Activated CD4-positive, alpha-beta memory T cell treated with anti-CD3 and anti-CD28 coated beads, Interleukin-2, amount 10 ng/mL, durations not matched to agents 7 days and 5 days (primary cell): ENCODE results near the gene ASPG. TPM values are rescaled to one million over a fixed set of nuclear protein-coding genes. Genes with fewer than 3 reads are reported as not detected.
"Not testable (repeated sequence)": the region's sequence is repeated elsewhere in the genome, so short reads cannot be mapped to it uniquely, and the experiment has no call there.

Source experiments
- CTCF ChIA-PET: fragments of 350-600 bp; sonication (Branson Sonifier 250); formaldehyde crosslinking; loops from one replicate; lab custom pipeline; 2021; ENCODE audit warnings: antibody characterized with exemption, inconsistent platforms; lab: Charles Lee
- POLR2A ChIA-PET: fragments of 350-600 bp; sonication (Branson Sonifier 250); formaldehyde crosslinking; loops from one replicate; lab custom pipeline; 2021; ENCODE audit warnings: antibody characterized with exemption; lab: Charles Lee
- DNase-seq: peaks from one replicate; pipeline ENCODE4 v3.0.0-alpha.2; 2020
- H3K27ac Mint-ChIP-seq: one replicate; pipeline ENCODE4 v1.8.0; 2021; ENCODE audit warnings: mild to moderate bottlenecking, mixed read lengths
- H3K27me3 Mint-ChIP-seq: one replicate; pipeline ENCODE4 v1.8.0; 2021; ENCODE audit warnings: mixed read lengths
- H3K36me3 Mint-ChIP-seq: one replicate; pipeline ENCODE4 v1.8.0; 2021; ENCODE audit warnings: low read depth, mixed read lengths
- H3K4me1 Mint-ChIP-seq: one replicate; pipeline ENCODE4 v1.8.0; 2021; ENCODE audit warnings: mixed read lengths
- H3K4me3 Mint-ChIP-seq: one replicate; pipeline ENCODE4 v1.8.0; 2021; ENCODE audit warnings: mild to moderate bottlenecking, mixed read lengths
- H3K9me3 Mint-ChIP-seq: one replicate; pipeline ENCODE4 v1.8.0; 2021; ENCODE audit warnings: mixed read lengths
- total RNA-seq, 2 experiments: library from RNA; stranded (reverse); gene quantifications; one replicate each; pipeline ENCODE4 v1.2.3, GENCODE V29; 2021

ASPG gene
- total RNA-seq, 2 experiments from 2014 or later: not detected

DNA sequence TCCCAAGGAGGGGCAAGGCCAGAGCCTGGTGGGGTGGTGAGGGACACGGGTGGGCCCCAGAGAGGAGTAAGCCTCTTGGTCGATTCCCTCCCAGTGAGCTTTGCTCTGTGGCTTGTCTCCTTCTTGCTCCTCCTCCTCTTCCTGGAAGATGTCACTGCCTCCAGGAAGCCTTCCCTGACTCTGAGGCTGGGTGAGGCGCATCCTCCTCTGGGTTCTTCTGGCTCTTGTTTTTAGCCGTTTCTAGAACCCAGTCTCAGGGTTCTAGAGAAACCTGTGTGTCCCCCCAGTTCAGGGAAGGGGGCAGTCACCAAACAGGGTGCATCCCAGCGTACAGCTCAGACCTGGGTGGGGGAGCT lies 65.5 kb downstream of the ASPG start:
- peaks cover 14% of the 10 kb centered on the region for H3K4me1 Mint-ChIP-seq
- no peak overlapping the region for H3K4me3 Mint-ChIP-seq
- POLR2A ChIA-PET: no interaction called here
- no peak for DNase-seq
- H3K27me3 Mint-ChIP-seq: no peaks in the 10 kb centered on the region
- H3K9me3 Mint-ChIP-seq: no peaks in the 10 kb centered on the region
- H3K27ac Mint-ChIP-seq: no peak overlapping the region
- H3K36me3 Mint-ChIP-seq: no peaks in the 10 kb centered on the region
- CTCF ChIA-PET: interaction anchor here (1.7 kb wide), 1 partner anchor 73 kb away, joined by 4 read pairs; no protein-coding TSS in a partner anchor

DNA sequence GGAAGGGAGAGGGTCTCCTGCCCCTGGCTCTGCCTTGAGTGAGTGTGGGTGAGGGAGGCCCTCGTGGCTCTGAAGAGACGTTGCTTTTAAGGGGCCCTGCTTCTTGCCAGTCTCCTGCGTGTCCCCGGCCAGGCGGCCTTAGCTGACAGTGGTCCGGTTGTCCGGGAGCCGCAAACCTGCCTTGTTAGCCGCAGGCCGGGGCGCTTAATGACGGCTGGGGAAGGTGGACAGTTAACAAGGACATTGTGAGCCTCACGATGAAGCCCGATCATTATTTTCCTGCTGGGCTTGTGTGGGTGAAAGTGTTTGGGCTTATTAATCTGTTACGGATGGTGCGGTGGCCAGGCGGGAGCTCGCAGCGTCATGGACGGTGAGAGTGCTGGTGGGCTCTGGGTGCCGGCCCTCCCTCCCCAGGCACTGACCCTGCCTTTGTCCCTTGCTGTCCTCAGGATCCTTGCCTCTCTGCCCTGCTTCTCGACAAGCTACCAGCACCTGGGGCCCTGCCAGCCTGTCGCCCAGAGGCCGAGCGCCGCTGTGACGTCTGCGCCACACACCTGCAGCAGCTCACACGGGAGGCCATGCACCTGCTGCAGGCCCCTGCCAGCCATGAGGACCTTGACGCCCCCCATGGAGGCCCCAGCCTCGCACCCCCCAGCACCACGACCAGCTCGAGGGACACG lies 66.2 kb downstream of the ASPG start:
- no peak overlapping the region for H3K27ac Mint-ChIP-seq
- CTCF ChIA-PET: interaction anchor here (1.7 kb wide), 1 partner anchor 74 kb away, joined by 4 read pairs; no protein-coding TSS in a partner anchor
- no peaks in the 10 kb centered on the region for H3K36me3 Mint-ChIP-seq
- H3K9me3 Mint-ChIP-seq: no peaks in the 10 kb centered on the region
- no peak overlapping the region for H3K4me3 Mint-ChIP-seq
- peaks cover 14% of the 10 kb centered on the region for H3K4me1 Mint-ChIP-seq
- H3K27me3 Mint-ChIP-seq: no peaks in the 10 kb centered on the region
- POLR2A ChIA-PET: interaction anchor here (1.7 kb wide), 1 partner anchor 12 kb away, joined by 4 read pairs; no protein-coding TSS in a partner anchor
- DNase-seq: no peak

DNA sequence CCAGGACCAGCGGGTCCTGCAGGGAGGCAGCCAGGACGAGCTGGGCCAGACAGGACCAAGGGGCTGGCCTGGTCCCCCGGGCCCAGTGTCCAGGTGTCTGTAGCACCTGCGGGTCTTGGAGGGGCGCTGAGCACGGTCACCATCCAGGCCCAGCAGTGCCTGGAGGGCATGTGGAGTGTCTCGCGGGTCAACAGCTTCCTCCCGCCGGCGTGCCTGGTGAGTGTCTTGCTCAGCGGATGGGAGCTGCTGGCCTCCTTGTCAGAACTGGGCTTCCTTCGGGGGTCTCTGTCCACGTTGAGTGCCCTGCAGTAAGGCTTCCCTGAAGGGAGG lies 66.7 kb downstream of the ASPG start:
- H3K27me3 Mint-ChIP-seq: no peaks in the 10 kb centered on the region
- H3K4me3 Mint-ChIP-seq: no peak overlapping the region
- H3K27ac Mint-ChIP-seq: peak overlapping the region; percentile 54
- H3K9me3 Mint-ChIP-seq: no peaks in the 10 kb centered on the region
- H3K4me1 Mint-ChIP-seq: peaks cover 14% of the 10 kb centered on the region
- no peak for DNase-seq
- CTCF ChIA-PET: interaction anchor here (1.7 kb wide), 1 partner anchor 74 kb away, joined by 4 read pairs; no protein-coding TSS in a partner anchor
- POLR2A ChIA-PET: interaction anchor here (1.7 kb wide), 1 partner anchor 13 kb away, joined by 4 read pairs; no protein-coding TSS in a partner anchor
- H3K36me3 Mint-ChIP-seq: no peaks in the 10 kb centered on the region

DNA sequence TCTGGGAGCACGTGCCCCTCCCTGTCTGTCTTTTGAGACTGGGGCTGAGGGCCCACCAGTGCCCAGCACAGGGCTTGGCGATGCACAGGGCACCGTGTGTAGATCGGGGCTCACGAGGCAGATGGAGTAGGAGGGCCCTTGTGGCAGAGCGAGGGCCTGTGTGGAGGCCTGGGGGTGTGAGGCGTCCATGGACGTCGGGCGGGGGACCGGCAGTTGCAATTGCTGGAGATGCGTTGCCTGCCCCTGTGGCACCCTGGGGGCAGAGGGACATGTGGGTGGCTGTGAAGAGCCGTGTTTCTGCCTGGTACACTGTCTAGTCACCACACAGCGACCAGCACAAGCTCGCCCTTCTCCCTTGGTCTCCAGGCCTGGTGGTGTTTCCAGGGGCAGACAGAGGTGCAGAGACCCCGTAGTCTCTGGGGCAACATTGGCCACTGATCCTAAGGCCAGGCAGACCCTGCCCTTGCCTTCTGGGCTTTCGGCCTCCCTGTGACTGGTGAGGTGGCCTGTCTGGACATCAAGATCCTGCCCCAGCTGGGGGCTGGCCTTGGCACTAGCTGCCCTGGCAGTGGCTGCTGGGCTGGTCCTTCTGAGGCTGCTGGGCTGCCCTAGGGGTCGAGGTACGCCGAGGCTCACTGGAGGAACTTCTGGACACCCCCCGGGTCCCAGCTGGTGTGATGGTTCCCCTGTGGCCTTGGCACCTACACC lies 67.3 kb downstream of the ASPG start:
- POLR2A ChIA-PET: interaction anchor here (1.7 kb wide), 1 partner anchor 13 kb away, joined by 4 read pairs; no protein-coding TSS in a partner anchor
- peaks cover 14% of the 10 kb centered on the region for H3K4me1 Mint-ChIP-seq
- H3K4me3 Mint-ChIP-seq: no peak overlapping the region
- DNase-seq: no peak
- CTCF ChIA-PET: no interaction called here
- no peaks in the 10 kb centered on the region for H3K9me3 Mint-ChIP-seq
- no peaks in the 10 kb centered on the region for H3K36me3 Mint-ChIP-seq
- H3K27ac Mint-ChIP-seq: peak overlapping the region; percentile 54
- H3K27me3 Mint-ChIP-seq: no peaks in the 10 kb centered on the region

DNA sequence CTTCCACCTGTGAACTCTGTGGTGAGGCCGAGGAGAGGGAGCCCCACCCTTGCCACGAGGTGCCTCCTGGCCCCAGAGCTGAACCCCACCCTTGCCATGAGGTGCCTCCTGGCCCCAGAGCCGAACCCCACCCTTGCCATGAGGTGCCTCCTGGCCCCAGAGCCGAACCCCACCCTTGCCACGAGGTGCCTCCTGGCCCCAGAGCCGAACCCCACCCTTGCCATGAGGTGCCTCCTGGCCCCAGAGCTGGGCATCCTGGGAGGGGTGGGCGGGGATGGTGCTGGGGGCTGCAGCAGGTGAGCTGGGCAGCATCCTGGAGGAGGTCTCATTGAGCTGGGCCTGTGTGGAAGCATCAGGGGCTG lies 67.9 kb downstream of the ASPG start:
- H3K36me3 Mint-ChIP-seq, CTCF ChIA-PET, H3K9me3 Mint-ChIP-seq, DNase-seq, H3K27ac Mint-ChIP-seq, H3K27me3 Mint-ChIP-seq, POLR2A ChIA-PET, H3K4me3 Mint-ChIP-seq: not testable (repeated sequence)
- peaks cover 11% of the 10 kb centered on the region for H3K4me1 Mint-ChIP-seq

DNA sequence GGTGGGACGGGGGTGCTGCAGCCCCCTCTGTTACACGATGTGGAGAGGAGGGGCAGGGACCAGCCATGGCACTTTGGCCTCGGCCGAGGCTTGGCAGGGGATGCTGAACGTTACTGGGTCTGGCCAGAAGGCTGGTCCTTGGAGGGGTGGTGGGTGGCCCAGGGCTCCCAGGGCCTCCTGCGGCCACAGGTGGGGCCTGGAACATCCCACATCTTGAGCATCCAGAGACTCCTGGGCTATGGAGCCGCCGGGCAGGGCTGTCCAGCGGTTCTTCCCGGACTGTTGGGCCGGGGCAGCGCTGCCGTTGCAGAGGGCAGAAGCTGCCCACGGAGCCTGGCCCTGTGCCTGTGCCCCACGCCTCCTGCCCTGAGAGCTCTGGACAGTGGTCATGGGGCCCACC lies 68.7 kb downstream of the ASPG start:
- no peak overlapping the region for H3K27ac Mint-ChIP-seq
- peaks cover 11% of the 10 kb centered on the region for H3K4me1 Mint-ChIP-seq
- ChIA-PET CTCF (no interaction called here), POLR2A (no interaction called here)
- no peaks in the 10 kb centered on the region for H3K27me3 Mint-ChIP-seq
- no peak for DNase-seq
- H3K9me3 Mint-ChIP-seq: no peaks in the 10 kb centered on the region
- H3K36me3 Mint-ChIP-seq: no peaks in the 10 kb centered on the region
- H3K4me3 Mint-ChIP-seq: no peak overlapping the region

DNA sequence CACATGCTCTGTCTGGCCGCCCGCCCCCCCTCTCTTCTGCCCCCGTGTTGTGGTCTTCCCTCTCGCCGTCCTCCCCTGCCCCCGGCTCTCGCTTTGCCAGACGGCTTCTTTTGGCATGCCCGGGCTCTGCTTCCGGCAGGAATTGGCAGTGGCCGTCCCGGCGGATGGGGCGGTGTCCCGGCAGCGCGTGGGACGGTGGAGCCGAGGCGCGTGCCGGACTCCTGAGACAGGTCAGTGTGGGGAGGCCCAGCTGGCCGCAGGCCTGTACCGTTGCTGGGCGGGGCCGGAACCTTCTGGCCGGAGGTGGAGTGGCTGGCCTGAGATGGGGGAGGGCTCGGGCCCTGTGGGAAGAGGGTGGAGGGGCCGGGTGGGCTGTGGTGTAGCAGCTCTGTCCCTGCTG lies 70.0 kb downstream of the ASPG start:
- CTCF ChIA-PET: no interaction called here
- Mint-ChIP-seq H3K9me3 (no peaks in the 10 kb centered on the region), H3K4me3 (no peak overlapping the region), H3K4me1 (peaks cover 8% of the 10 kb centered on the region), H3K36me3 (no peaks in the 10 kb centered on the region), H3K27me3 (no peaks in the 10 kb centered on the region), H3K27ac (no peak overlapping the region)
- DNase-seq: no peak
- POLR2A ChIA-PET: no interaction called here

DNA sequence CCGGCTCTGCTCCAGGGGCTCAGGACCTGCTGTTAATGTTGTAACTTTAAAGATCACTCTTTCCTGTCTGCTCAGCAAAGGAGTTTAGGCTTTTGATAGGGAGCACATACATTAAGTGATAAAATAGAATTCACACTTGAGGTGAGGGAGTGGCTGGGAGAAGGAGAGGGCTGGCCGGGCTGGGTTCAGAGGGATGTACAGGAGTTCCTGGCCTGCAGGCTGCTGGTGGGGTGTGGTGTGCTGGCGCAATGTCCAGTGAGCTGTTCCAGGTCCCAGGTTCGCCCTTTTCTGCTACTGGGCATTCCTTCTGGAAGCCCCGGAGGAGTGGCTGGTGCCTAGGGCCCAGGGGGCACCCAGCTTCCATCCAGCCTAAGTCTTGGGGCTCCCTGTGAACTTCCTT lies 70.6 kb downstream of the ASPG start:
- ChIA-PET POLR2A (no interaction called here), CTCF (no interaction called here)
- H3K4me3 Mint-ChIP-seq: no peak overlapping the region
- no peak for DNase-seq
- no peak overlapping the region for H3K27ac Mint-ChIP-seq
- H3K9me3 Mint-ChIP-seq: no peaks in the 10 kb centered on the region
- no peaks in the 10 kb centered on the region for H3K27me3 Mint-ChIP-seq
- no peaks in the 10 kb centered on the region for H3K36me3 Mint-ChIP-seq
- peaks cover 4% of the 10 kb centered on the region for H3K4me1 Mint-ChIP-seq

DNA sequence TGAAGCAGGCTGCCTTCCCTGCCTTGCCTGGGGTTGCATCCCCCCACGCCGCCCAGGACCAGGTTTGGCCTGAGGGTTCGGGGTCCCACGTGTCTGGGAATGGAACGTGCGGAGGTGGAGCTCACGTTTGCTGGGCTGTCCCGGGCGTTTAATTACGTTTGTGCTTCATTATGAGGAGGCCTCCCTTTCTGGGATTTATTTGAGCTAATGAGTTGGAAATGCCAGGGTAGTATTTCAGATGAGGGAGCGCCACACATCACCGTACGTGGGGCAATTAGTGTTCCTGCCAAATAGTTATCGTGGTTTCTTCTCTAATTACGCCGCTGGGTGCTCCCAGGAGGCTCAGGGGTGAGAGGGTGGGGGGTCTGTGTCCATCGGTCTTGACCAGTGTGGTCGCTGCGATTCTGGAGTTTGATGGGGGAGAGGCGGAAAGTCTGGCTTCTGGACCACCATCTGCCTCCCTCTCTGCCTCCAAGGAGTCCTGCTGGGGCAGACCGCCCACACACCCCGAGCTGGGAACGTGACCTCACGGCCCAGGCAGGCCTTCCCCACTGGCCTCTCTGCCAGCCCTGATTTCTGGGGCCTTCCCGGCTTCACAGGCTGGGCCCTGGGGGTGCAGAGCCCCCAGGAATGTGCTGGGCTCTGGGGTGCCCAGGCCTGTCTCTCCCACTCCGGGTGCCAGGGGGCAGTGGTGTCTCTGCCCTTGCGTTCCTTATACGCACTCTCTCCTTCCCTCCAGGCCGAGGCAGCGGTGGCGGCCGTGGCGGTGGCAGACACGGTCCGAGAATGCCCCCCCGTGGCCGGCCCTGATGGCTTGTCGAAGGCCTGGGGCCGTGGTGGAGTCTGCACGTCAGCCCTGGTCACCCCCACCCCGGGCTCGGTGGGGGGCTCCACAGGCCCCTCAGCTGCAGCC lies 71.8 kb downstream of the ASPG start:
- H3K27ac Mint-ChIP-seq: no peak overlapping the region
- no peak overlapping the region for H3K4me3 Mint-ChIP-seq
- H3K4me1 Mint-ChIP-seq: peaks cover 4% of the 10 kb centered on the region
- H3K9me3 Mint-ChIP-seq: no peaks in the 10 kb centered on the region
- ChIA-PET POLR2A (no interaction called here), CTCF (no interaction called here)
- no peak for DNase-seq
- H3K27me3 Mint-ChIP-seq: no peaks in the 10 kb centered on the region
- H3K36me3 Mint-ChIP-seq: no peaks in the 10 kb centered on the region

DNA sequence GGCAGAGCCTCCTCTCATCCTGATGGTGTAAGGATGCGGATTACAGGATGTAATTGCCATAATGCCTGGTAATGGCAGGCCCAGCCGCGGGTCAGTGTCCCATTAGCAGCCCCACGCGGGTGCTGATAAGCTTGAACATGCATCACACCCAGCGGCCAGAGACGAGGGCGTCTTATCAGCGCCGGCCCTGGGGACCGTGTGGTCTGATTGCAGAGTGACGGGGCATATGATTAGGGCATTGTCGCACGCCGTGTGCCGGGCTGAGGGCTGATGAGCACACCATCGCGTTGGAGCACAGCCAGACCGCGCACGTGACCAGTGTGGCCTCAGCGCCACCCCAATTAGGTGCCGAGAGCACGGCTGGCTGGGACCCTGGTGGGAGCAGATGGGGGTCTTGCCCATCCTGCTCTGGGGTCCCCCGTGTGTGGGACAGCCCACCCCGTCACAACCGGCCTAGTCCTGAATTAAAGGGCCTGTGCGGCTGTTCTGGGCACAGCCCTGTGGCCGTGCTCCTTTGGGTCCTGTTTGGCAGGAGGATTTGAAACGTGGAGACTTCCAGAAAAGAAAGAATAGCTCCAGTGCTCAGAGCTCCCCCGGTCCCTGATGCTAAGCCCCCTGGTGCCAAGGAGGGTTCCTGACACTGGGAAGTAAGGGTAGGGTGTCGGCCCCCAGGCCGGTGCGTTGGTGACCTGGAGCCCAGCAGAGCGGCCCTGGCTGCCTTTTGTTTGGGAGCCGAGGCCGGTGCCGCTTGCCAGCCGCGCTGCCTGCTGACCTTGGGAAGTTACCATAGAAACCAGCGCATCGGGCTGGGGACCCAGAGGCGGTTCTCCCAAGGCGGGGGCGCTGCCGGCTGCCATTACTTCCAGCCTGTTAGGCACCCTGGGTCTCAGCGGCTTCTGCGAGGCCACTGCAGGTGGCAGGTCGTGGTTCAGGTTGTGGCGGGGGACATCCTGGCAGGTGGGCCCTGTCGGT lies 73.6 kb downstream of the ASPG start:
- no peak overlapping the region for H3K4me3 Mint-ChIP-seq
- ChIA-PET POLR2A (no interaction called here), CTCF (no interaction called here)
- H3K27me3 Mint-ChIP-seq: no peaks in the 10 kb centered on the region
- H3K27ac Mint-ChIP-seq: no peak overlapping the region
- H3K36me3 Mint-ChIP-seq: no peaks in the 10 kb centered on the region
- H3K4me1 Mint-ChIP-seq: no peaks in the 10 kb centered on the region
- H3K9me3 Mint-ChIP-seq: no peaks in the 10 kb centered on the region
- DNase-seq: no peak

DNA sequence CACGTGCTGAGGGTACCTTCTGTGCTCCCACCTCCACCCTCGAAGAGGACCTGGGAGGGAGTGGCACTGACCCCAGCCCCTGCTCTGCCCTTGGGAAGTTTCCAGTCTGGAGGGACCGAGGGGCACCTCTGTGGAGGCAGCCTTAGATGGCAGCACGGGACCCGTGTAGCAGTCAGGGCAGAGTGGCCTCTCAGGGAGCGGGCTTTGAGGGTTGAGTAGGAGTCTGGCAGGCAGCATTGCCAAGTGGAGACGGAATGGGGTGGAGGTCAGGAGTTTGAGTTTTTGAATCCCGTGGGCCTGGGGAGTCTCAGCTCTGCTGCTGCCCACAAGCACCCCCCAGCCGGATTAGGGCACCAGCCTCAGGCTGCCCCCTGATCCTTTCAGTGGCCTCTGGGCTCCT lies 74.5 kb downstream of the ASPG start:
- no peak overlapping the region for H3K27ac Mint-ChIP-seq
- H3K36me3 Mint-ChIP-seq: no peaks in the 10 kb centered on the region
- no peak overlapping the region for H3K4me3 Mint-ChIP-seq
- no peaks in the 10 kb centered on the region for H3K27me3 Mint-ChIP-seq
- POLR2A ChIA-PET: no interaction called here
- H3K4me1 Mint-ChIP-seq: no peaks in the 10 kb centered on the region
- DNase-seq: no peak
- no peaks in the 10 kb centered on the region for H3K9me3 Mint-ChIP-seq
- CTCF ChIA-PET: no interaction called here

DNA sequence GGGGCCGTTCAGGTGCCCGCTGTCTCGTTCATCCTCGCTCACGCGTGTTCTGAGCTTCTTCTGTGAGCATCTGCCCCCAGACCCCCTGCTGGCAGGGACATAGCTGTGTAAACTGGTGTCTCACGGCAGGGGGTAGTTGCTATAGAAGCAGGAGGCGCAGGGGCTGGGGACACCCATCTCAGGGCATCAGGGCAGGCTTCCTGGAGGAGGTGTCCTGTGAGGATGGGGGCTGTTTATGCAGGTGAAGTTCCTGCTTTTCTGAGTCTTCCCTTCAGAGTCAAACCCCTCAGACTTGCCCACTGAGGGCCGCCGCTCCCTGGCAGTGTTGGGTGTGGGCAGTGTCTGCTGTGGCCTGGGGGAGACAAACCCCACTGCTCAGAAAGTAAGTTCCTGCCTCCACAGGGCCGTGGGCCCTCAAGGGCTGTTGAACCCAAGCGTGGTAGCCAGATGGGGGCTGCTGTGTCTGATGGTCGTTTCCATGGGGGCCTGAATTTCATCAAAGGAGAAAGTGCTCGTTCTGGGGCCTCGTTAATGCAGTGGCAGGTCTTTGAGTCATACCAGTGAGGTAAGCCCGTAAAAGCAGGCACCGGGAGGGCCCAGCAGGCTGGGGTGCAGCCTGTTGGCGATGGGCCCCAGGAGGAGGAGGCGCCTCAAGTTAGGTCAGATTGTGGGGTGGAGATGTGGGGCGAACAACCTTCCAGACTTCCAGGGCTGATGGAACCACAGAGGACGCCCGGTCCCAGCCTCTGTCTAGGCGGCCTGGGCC lies 76.3 kb downstream of the ASPG start:
- no peak overlapping the region for H3K27ac Mint-ChIP-seq
- H3K27me3 Mint-ChIP-seq: no peaks in the 10 kb centered on the region
- ChIA-PET CTCF (no interaction called here), POLR2A (no interaction called here)
- no peak overlapping the region for H3K4me3 Mint-ChIP-seq
- H3K4me1 Mint-ChIP-seq: no peaks in the 10 kb centered on the region
- H3K9me3 Mint-ChIP-seq: no peaks in the 10 kb centered on the region
- DNase-seq: no peak
- H3K36me3 Mint-ChIP-seq: no peaks in the 10 kb centered on the region
